GM12873 (cell line): ENCODE data around the gene NSMCE3.

Experiments used
- TF ChIP-seq, protein P1 (sequence below): IDR thresholded peaks from 2 replicates; pipeline ENCODE4 v1.5.1; 2012; ENCODE audit warnings: low read depth, mild to moderate bottlenecking, moderate library complexity, low read length, control low read depth; ENCODE audit not compliant: insufficient read depth; ENCODE audit errors: missing control alignments

The NSMCE3 gene

GRCh38 chr15:29226436-29227208 lies 43.0 kb downstream of the NSMCE3 start:
- TF ChIP-seq, protein P1, sequence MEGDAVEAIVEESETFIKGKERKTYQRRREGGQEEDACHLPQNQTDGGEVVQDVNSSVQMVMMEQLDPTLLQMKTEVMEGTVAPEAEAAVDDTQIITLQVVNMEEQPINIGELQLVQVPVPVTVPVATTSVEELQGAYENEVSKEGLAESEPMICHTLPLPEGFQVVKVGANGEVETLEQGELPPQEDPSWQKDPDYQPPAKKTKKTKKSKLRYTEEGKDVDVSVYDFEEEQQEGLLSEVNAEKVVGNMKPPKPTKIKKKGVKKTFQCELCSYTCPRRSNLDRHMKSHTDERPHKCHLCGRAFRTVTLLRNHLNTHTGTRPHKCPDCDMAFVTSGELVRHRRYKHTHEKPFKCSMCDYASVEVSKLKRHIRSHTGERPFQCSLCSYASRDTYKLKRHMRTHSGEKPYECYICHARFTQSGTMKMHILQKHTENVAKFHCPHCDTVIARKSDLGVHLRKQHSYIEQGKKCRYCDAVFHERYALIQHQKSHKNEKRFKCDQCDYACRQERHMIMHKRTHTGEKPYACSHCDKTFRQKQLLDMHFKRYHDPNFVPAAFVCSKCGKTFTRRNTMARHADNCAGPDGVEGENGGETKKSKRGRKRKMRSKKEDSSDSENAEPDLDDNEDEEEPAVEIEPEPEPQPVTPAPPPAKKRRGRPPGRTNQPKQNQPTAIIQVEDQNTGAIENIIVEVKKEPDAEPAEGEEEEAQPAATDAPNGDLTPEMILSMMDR: no peak

GRCh38 chr15:29225534-29226234 lies 43.9 kb downstream of the NSMCE3 start:
- TF ChIP-seq, protein P1: no peak

DNA sequence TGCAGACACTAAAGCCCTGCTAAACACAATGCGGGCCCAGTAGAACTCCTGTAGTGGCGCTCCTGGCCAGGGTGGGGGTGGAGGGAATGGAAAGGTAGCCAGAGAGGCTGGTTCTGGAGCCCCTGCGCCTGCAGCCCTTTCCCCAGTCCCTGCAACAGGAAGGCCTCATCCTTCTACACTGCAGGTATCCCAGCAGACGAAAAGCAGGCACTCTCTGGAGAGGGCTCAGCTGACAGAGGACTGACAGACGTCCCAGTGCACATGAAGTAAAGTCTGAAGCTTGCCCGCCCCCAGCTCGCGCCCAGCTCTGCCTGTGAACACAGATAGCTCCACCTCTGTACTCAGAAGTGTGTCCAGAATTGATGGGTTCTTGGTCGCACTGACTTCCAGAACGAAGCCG lies 46.0 kb downstream of the NSMCE3 start:
- TF ChIP-seq, protein P1: no peak

DNA sequence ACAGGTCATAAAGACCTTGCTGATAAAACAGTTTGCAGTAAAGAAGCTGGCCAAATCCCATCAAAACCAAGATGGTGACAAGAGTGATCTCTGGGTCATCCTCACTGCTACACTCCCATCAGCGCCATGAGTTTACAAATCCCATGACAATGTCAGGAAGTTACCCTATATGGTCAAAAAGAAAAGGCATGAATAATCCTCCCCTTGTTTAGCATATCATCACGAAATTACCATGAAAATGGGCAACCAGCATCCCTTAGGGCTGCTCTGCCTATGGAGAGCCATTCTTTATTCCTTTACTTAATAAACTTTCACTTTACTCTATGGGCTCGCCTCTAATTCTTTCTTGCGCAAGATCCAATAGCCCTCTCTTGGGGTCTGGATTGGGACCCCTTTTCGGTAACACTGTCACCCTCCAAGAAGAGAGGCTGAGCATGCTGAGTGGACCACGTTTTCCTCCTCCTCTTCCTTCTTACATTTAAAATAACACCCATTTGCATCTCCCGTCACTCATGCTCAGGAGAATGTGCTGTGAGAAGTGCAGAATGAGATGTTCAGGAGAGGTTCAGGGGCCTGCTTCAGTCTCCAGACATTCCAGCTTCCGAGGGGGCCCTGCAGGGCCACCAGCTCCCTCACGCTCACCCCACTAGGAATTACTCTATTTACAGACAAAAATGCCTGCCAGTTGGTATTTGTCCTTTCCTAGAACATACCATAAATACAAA lies 47.3 kb downstream of the NSMCE3 start:
- TF ChIP-seq, protein P1: no peak

GRCh38 chr15:29220852-29221251 lies 48.8 kb downstream of the NSMCE3 start:
- TF ChIP-seq, protein P1: no peak

- TF ChIP-seq, protein P1: no peak
Observed at GRCh38 chr15:29216955-29217354, 52.7 kb downstream of the NSMCE3 start.
